A549 (cell line): ENCODE data around the gene PLEKHA8. TPM values are rescaled to one million over a fixed set of nuclear protein-coding genes. Genes with fewer than 3 reads are reported as not detected.
A peak's percentile ranks its signal among the peaks of the same experiment; 100 is the strongest.

Source experiments
- ATAC-seq, 2 experiments: fragments of 200-7000 bp in 1 of 2; fragments of >200 bp in 1 of 2; cut with Nextera tagmentation in 1 of 2; cut with Tn5 transposase in 1 of 2; 3 replicates each; pipeline versions ENCODE4 v1.8.0 to v1.9.1; 2018 to 2020; ENCODE audit warnings: mild to moderate bottlenecking in 1 of 2, moderate library complexity in 1 of 2
- CTCF ChIA-PET: fragments of 300-600 bp; sonication (Branson Sonifier 250); formaldehyde crosslinking; extraction: SDS; loops from one replicate; lab custom pipeline; 2021; ENCODE audit warnings: antibody characterized with exemption, inconsistent platforms; lab: Yijun Ruan, JAX
- POLR2A ChIA-PET: fragments of 350-600 bp; formaldehyde crosslinking; extraction: SDS; loops from one replicate; lab custom pipeline; 2021; ENCODE audit warnings: antibody characterized with exemption, inconsistent platforms; lab: Yijun Ruan, JAX
- DNase-seq, 2 experiments: peaks; one replicate each; pipeline versions ENCODE4 v3.0.0 to v3.0.0-alpha.2; 2011 to 2016; ENCODE audit warnings: low read depth in 1 of 2, low spot score in 1 of 2
- FAIRE-seq: peaks from 2 replicates; lab custom pipeline; 2011; peaks lifted over from hg19 to GRCh38; lab: Jason Lieb, UNC
- H3K27ac ChIP-seq, 2 experiments: fragments of >200 bp; sonication (Bioruptor Twin); formaldehyde crosslinking; 3 replicates each; pipeline ENCODE4 v1.5.1; 2016 to 2017
- H3K4me1 ChIP-seq: fragments of >200 bp; sonication (Bioruptor Twin); formaldehyde crosslinking; 3 replicates; pipeline ENCODE4 v1.6.1; 2016
- H3K4me2 ChIP-seq: fragments of >200 bp; sonication (Bioruptor Twin); formaldehyde crosslinking; 3 replicates; pipeline ENCODE4 v1.6.1; 2016
- H3K4me3 ChIP-seq: fragments of >200 bp; sonication (Bioruptor Twin); formaldehyde crosslinking; 3 replicates; pipeline ENCODE4 v1.5.1; 2016
- H3K9me3 ChIP-seq: fragments of >200 bp; sonication (Bioruptor Twin); formaldehyde crosslinking; 3 replicates; pipeline ENCODE4 v1.6.1; 2016
- BHLHE40 ChIP-seq: IDR thresholded peaks from 2 replicates; pipeline ENCODE4 v1.6.1; 2012; ENCODE audit warnings: low read depth, low read length, inconsistent platforms
- CBX2 ChIP-seq: fragments of 200-600 bp; sonication (generic); IDR thresholded peaks from 2 replicates; pipeline ENCODE4 v1.6.1; 2016; ENCODE audit warnings: low read depth, mild to moderate bottlenecking, borderline replicate concordance
- CHD2 ChIP-seq: fragments of 150-350 bp; IDR thresholded peaks from 2 replicates; pipeline ENCODE4 v1.6.1; 2014; ENCODE audit warnings: low read length; ENCODE audit not compliant: partially characterized antibody
- CHD4 ChIP-seq: fragments of 200-600 bp; sonication (generic); IDR thresholded peaks from 2 replicates; pipeline ENCODE4 v1.6.1; 2016; ENCODE audit warnings: antibody characterized with exemption, mild to moderate bottlenecking, borderline replicate concordance
- CTCF ChIP-seq: fragments of >200 bp; sonication (Bioruptor Twin); formaldehyde crosslinking; IDR thresholded peaks from 3 replicates; pipeline ENCODE4 v1.5.1; 2016
- E2F6 ChIP-seq: IDR thresholded peaks from 2 replicates; pipeline ENCODE4 v1.6.1; 2012; ENCODE audit warnings: low read depth, borderline replicate concordance
- EHMT2 ChIP-seq: fragments of 200-600 bp; sonication (generic); IDR thresholded peaks from 2 replicates; pipeline ENCODE4 v1.6.1; 2016; ENCODE audit warnings: antibody characterized with exemption, low read depth, mild to moderate bottlenecking, moderate library complexity
- EP300 ChIP-seq, 2 experiments: fragments of >200 bp; sonication (Bioruptor Twin); formaldehyde crosslinking; IDR thresholded peaks; 2 replicates in 1 of 2; 3 replicates in 1 of 2; pipeline ENCODE4 v1.6.1; 2016 to 2017
- FOSB ChIP-seq: fragments of 250-450 bp; sonication (Bioruptor Pico); IDR thresholded peaks from 2 replicates; pipeline ENCODE4 v1.5.0; 2020; ENCODE audit warnings: mild to moderate bottlenecking, moderate library complexity
- FOXS1 ChIP-seq: fragments of 250-450 bp; sonication (Bioruptor Pico); IDR thresholded peaks from 2 replicates; pipeline ENCODE4 v1.5.0; 2020; ENCODE audit warnings: mild to moderate bottlenecking, moderate library complexity
- GATA3 ChIP-seq: IDR thresholded peaks from 2 replicates; pipeline ENCODE4 v1.6.1; 2012; ENCODE audit warnings: borderline replicate concordance
- HES2 ChIP-seq: fragments of >200 bp; sonication (Bioruptor Twin); formaldehyde crosslinking; IDR thresholded peaks from 2 replicates; pipeline ENCODE4 v1.6.1; 2016
- HOXB13 ChIP-seq: fragments of 250-450 bp; sonication (Bioruptor Pico); IDR thresholded peaks from 2 replicates; pipeline ENCODE4 v1.5.0; 2020; ENCODE audit warnings: low read depth, mild to moderate bottlenecking, moderate library complexity
- MAZ ChIP-seq: fragments of 150-350 bp; IDR thresholded peaks from 2 replicates; pipeline ENCODE4 v1.6.1; 2014; ENCODE audit warnings: antibody characterized with exemption, low read depth, low read length, borderline replicate concordance
- POLR2A ChIP-seq: IDR thresholded peaks from 2 replicates; pipeline ENCODE4 v1.6.1; 2012; ENCODE audit warnings: mild to moderate bottlenecking, low read length
- RNF2 ChIP-seq: fragments of 200-600 bp; sonication (generic); IDR thresholded peaks from 2 replicates; pipeline ENCODE4 v1.6.1; 2016; ENCODE audit warnings: low read depth, mild to moderate bottlenecking, antibody characterized with exemption, moderate library complexity, borderline replicate concordance
- SMC3 ChIP-seq: fragments of >200 bp; sonication (Bioruptor Twin); formaldehyde crosslinking; IDR thresholded peaks from 3 replicates; pipeline ENCODE4 v1.6.1; 2018; ENCODE audit warnings: inconsistent platforms
- TFCP2L1 ChIP-seq: fragments of 250-450 bp; sonication (Bioruptor Pico); IDR thresholded peaks from 2 replicates; pipeline ENCODE4 v1.5.0; 2021; ENCODE audit warnings: mild to moderate bottlenecking
- ZC3H11A ChIP-seq: fragments of 450-650 bp; IDR thresholded peaks from 2 replicates; pipeline ENCODE4 v1.6.1; 2014; ENCODE audit warnings: antibody characterized with exemption, mild to moderate bottlenecking
- WGBS: methylation state at CpG from one replicate; pipeline ENCODE4 v1.1.6; 2017; ENCODE audit errors: missing lambda C conversion rate; 5-methylcytosine and 5-hydroxymethylcytosine counted together
- polyA plus RNA-seq, 4 experiments: library from polyadenylated mRNA; depleted of rRNA in 3 of 4; stranded (reverse); fragments of >200 nt; fragmentation: RNase III in 1 of 4; extraction: RNeasy Plus Mini Kit Qiagen cat#74134 plus additional on column Dnase treatment in 1 of 4; gene quantifications; 2 replicates in 3 of 4; 3 replicates in 1 of 4; pipeline ENCODE4 v1.2.3, GENCODE V29; 2011 to 2017

PLEKHA8 gene
- polyA plus RNA-seq, 2 of the 4 experiments (the other 2 are of a cell fraction): 5.9 to 10.9 TPM

GRCh38 chr7:30171766-30172447, 143.7 kb downstream of the PLEKHA8 start (continued):
- TF ChIP-seq CHD2: no peak
- no peak for TF ChIP-seq CTCF
- TF ChIP-seq SMC3: no peak

- no peak overlapping the region; the same call in 2 of the 3 replicates for H3K4me2 ChIP-seq
- H3K9me3 ChIP-seq: no peaks in the 10 kb centered on the region
- H3K4me3 ChIP-seq: no peak overlapping the region
- TF ChIP-seq ZC3H11A (no peak), MAZ (no peak), TFCP2L1 (no peak), CHD2 (no peak), FOSB (CRISPR knock-in tag) (no peak), CBX2 (no peak), HOXB13 (CRISPR knock-in tag) (no peak), BHLHE40 (no peak), HES2 (no peak), EHMT2 (no peak), POLR2A (no peak), FOXS1 (CRISPR knock-in tag) (no peak)
- ATAC-seq: no peak
- peaks cover 28% of the 10 kb centered on the region; the same call in 2 of the 3 replicates for H3K4me1 ChIP-seq
- WGBS: 70% methylated on average over 3 of the region's 3 CpGs
- 0 out of 6 replicates have a peak overlapping the region, but pooled peaks of 1 of the 2 experiments have one; percentile 34 for H3K27ac ChIP-seq
- FAIRE-seq: no peak
- ChIA-PET POLR2A (no interaction called here), CTCF (interaction anchor here (1.6 to 4.1 kb wide), 3 partner anchors 8 to 392 kb away, joined by 3 to 15 read pairs (median 14); no protein-coding TSS in a partner anchor)
- DNase-seq: no peak
Measured at GRCh38 chr7:30172451-30172850, 144.2 kb downstream of the PLEKHA8 start.

GRCh38 chr7:30173058-30173897, 145.1 kb downstream of the PLEKHA8 start:
- peaks cover 28% of the 10 kb centered on the region; the same call in 2 of the 3 replicates for H3K4me1 ChIP-seq
- no peak overlapping the region for H3K4me3 ChIP-seq
- FAIRE-seq (no peak), ATAC-seq (peak; percentile 41 to 69; a peak in 4 of 6 replicates), DNase-seq (peak in 1 of 2 experiments; percentile 48)
- TF ChIP-seq GATA3 (no peak), CHD2 (no peak), MAZ (no peak), RNF2 (no peak), CHD4 (no peak), EP300 (IDR thresholded peaks at IDR 0.05) (no peak), E2F6 (no peak)
- H3K4me2 ChIP-seq: no peak overlapping the region
- H3K9me3 ChIP-seq: no peaks in the 10 kb centered on the region
- POLR2A ChIA-PET: interaction anchor here (1.1 kb wide), 1 partner anchor 9 kb away, joined by 3 read pairs; no protein-coding TSS in a partner anchor
- 77% methylated on average over 13 of the region's 13 CpGs for WGBS
- CTCF ChIA-PET: interaction anchor here (0.9 to 2.0 kb wide), 6 partner anchors 9 to 391 kb away, joined by 3 to 14 read pairs (median 4); no protein-coding TSS in a partner anchor
- H3K27ac ChIP-seq: no peak overlapping the region
